Measurements from ENCODE around the gene FOCAD. TPM values are rescaled to one million over a fixed set of nuclear protein-coding genes. Genes with fewer than 3 reads are reported as not detected.

FOCAD gene
- total RNA-seq, 1 donor from 2014 or later, result 57.2 TPM

GRCh38 chr9:21037278-21037677, 353.2 kb downstream of the FOCAD start:
- Mint-ChIP-seq H3K4me1 (ENCODE audit: unreplicated experiment) (peaks cover 13% of the 10 kb centered on the region), H3K36me3 (ENCODE audit: low read depth, unreplicated experiment) (no peaks in the 10 kb centered on the region), H3K27me3 (ENCODE audit: unreplicated experiment) (peaks cover 4% of the 10 kb centered on the region), H3K9me3 (ENCODE audit: unreplicated experiment) (no peaks in the 10 kb centered on the region), H3K4me3 (ENCODE audit: unreplicated experiment) (no peak overlapping the region), H3K27ac (ENCODE audit: unreplicated experiment) (no peak overlapping the region)
- TF ChIP-seq CTCF (IDR thresholded peaks at IDR 0.05; ENCODE audit: unreplicated experiment), result no peak
- no peak for DNase-seq (ENCODE audit: low spot score)

- H3K4me3 Mint-ChIP-seq (ENCODE audit: unreplicated experiment), result no peak overlapping the region
- H3K27ac Mint-ChIP-seq (ENCODE audit: unreplicated experiment), result no peak overlapping the region
- DNase-seq (ENCODE audit: low spot score), result no peak
- H3K4me1 Mint-ChIP-seq (ENCODE audit: unreplicated experiment), result peaks cover 11% of the 10 kb centered on the region
- TF ChIP-seq CTCF (IDR thresholded peaks at IDR 0.05; ENCODE audit: unreplicated experiment), result no peak
- H3K36me3 Mint-ChIP-seq (ENCODE audit: low read depth, unreplicated experiment), result no peaks in the 10 kb centered on the region
- H3K9me3 Mint-ChIP-seq (ENCODE audit: unreplicated experiment), result no peaks in the 10 kb centered on the region
- H3K27me3 Mint-ChIP-seq (ENCODE audit: unreplicated experiment), result peaks cover 1% of the 10 kb centered on the region
These were observed 355.2 kb downstream of the FOCAD start for GRCh38 chr9:21039302-21039701.

GRCh38 chr9:21042466-21042865, 358.4 kb downstream of the FOCAD start:
- Mint-ChIP-seq H3K4me3 (ENCODE audit: unreplicated experiment) (no peak overlapping the region), H3K27me3 (ENCODE audit: unreplicated experiment) (peaks cover 2% of the 10 kb centered on the region), H3K27ac (ENCODE audit: unreplicated experiment) (no peak overlapping the region), H3K4me1 (ENCODE audit: unreplicated experiment) (peaks cover 12% of the 10 kb centered on the region), H3K9me3 (ENCODE audit: unreplicated experiment) (no peaks in the 10 kb centered on the region), H3K36me3 (ENCODE audit: low read depth, unreplicated experiment) (no peaks in the 10 kb centered on the region)
- TF ChIP-seq CTCF (IDR thresholded peaks at IDR 0.05; ENCODE audit: unreplicated experiment), result no peak
- no peak for DNase-seq (ENCODE audit: low spot score)

GRCh38 chr9:21043841-21044240, 359.8 kb downstream of the FOCAD start:
- no peak for DNase-seq (ENCODE audit: low spot score)
- TF ChIP-seq CTCF (IDR thresholded peaks at IDR 0.05; ENCODE audit: unreplicated experiment), result no peak
- Mint-ChIP-seq H3K27me3 (ENCODE audit: unreplicated experiment) (peaks cover 1% of the 10 kb centered on the region), H3K27ac (ENCODE audit: unreplicated experiment) (no peak overlapping the region), H3K9me3 (ENCODE audit: unreplicated experiment) (no peaks in the 10 kb centered on the region), H3K4me3 (ENCODE audit: unreplicated experiment) (no peak overlapping the region), H3K36me3 (ENCODE audit: low read depth, unreplicated experiment) (no peaks in the 10 kb centered on the region), H3K4me1 (ENCODE audit: unreplicated experiment) (peaks cover 16% of the 10 kb centered on the region)

Small RNA genes within 50 kb of the gene (microRNA-seq; reads per million reads assigned to microRNA genes)
- gene MIR491 (ENCODE audit: unreplicated experiment), result 29.6 reads per million, percentile 71 among the genes with 10 or more reads in this experiment

Other genes starting within 250 kb of the FOCAD start
- 25.2 TPM for gene MLLT3, start 61.8 kb upstream of the FOCAD start, total RNA-seq (ENCODE audit: unreplicated experiment)

Measured in endothelial cell (in vitro differentiated cells).